DOHH2 (cell line): ENCODE measurements around the gene BARX2.

Source experiments
- H3F3A ChIP-seq: fragments of 200-600 bp; sonication (generic), shearing (Covaris generic); 2 replicates; pipeline ENCODE4 v1.6.0; 2016; ENCODE audit warnings: antibody characterized with exemption, mild to moderate bottlenecking; ENCODE audit not compliant: control insufficient read depth, insufficient read depth
- H3K27ac ChIP-seq: fragments of 200-600 bp; sonication (generic); 2 replicates; pipeline ENCODE4 v1.5.1; 2014; ENCODE audit warnings: low read depth, mild to moderate bottlenecking, low read length, moderate library complexity
- H3K27me3 ChIP-seq: fragments of 200-600 bp; sonication (generic); 2 replicates; pipeline ENCODE4 v1.6.1; 2014; ENCODE audit warnings: mild to moderate bottlenecking, low read length, mixed read lengths; ENCODE audit not compliant: control insufficient read depth
- H3K36me3 ChIP-seq: fragments of 200-600 bp; sonication (generic); 2 replicates; pipeline ENCODE4 v1.6.1; 2014; ENCODE audit warnings: mild to moderate bottlenecking, low read length, moderate library complexity, mixed read lengths; ENCODE audit not compliant: control insufficient read depth
- H3K4me1 ChIP-seq: fragments of 200-600 bp; sonication (generic); 2 replicates; pipeline ENCODE4 v1.6.1; 2014; ENCODE audit warnings: mild to moderate bottlenecking, low read length, mixed read lengths; ENCODE audit not compliant: control insufficient read depth
- H3K4me2 ChIP-seq: fragments of 200-600 bp; sonication (generic); 2 replicates; pipeline ENCODE4 v1.6.0; 2014; ENCODE audit warnings: mild to moderate bottlenecking, low read length, moderate library complexity
- H3K4me3 ChIP-seq: fragments of 200-600 bp; sonication (generic); 2 replicates; pipeline ENCODE4 v1.5.1; 2014; ENCODE audit warnings: mild to moderate bottlenecking, low read length, mixed read lengths
- H3K79me2 ChIP-seq: fragments of 200-600 bp; sonication (generic); 2 replicates; pipeline ENCODE4 v1.6.1; 2014; ENCODE audit warnings: mild to moderate bottlenecking, low read length, mixed read lengths; ENCODE audit not compliant: control insufficient read depth
- H3K9me2 ChIP-seq: fragments of 200-600 bp; sonication (generic); replicated peaks from 2 replicates; pipeline ENCODE4 v1.6.1; 2014; ENCODE audit warnings: mild to moderate bottlenecking, low read length, mixed read lengths; ENCODE audit not compliant: control insufficient read depth
- H3K9me3 ChIP-seq: fragments of 200-600 bp; sonication (generic); 2 replicates; pipeline ENCODE4 v1.6.1; 2014; ENCODE audit warnings: antibody characterized with exemption, low read length, mixed read lengths; ENCODE audit not compliant: control insufficient read depth, insufficient read depth
- H4K20me1 ChIP-seq: fragments of 200-600 bp; sonication (generic); 2 replicates; pipeline ENCODE4 v1.6.0; 2014; ENCODE audit warnings: low read depth, mild to moderate bottlenecking, antibody characterized with exemption, low read length, moderate library complexity; ENCODE audit not compliant: control insufficient read depth, insufficient read depth
- EZH2phosphoT487 ChIP-seq: fragments of 200-600 bp; sonication (generic); IDR thresholded peaks from 2 replicates; pipeline ENCODE4 v1.6.1; 2017; ENCODE audit warnings: borderline replicate concordance, mild to moderate bottlenecking, antibody characterized with exemption, low read length, moderate library complexity, mixed read lengths
- TF ChIP-seq, protein P1 (sequence below): fragments of 200-600 bp; sonication (generic); IDR thresholded peaks from one replicate; pipeline ENCODE4 v1.5.1; 2014; ENCODE audit warnings: antibody characterized with exemption, mild to moderate bottlenecking, low read depth, low read length; ENCODE audit not compliant: poor library complexity, severe bottlenecking

Gene BARX2

GRCh38 chr11:129412494-129412893, 36.8 kb downstream of the BARX2 start:
- H3K9me2 ChIP-seq: no peaks in the 10 kb centered on the region
- H3K36me3 ChIP-seq: no peaks in the 10 kb centered on the region
- H3K27ac ChIP-seq: no peak overlapping the region
- H3K4me2 ChIP-seq: no peak overlapping the region
- H3K79me2 ChIP-seq: no peaks in the 10 kb centered on the region
- no peaks in the 10 kb centered on the region for H3K9me3 ChIP-seq
- H3K4me1 ChIP-seq: no peaks in the 10 kb centered on the region
- no peaks in the 10 kb centered on the region for H3K27me3 ChIP-seq
- TF ChIP-seq, protein P1, sequence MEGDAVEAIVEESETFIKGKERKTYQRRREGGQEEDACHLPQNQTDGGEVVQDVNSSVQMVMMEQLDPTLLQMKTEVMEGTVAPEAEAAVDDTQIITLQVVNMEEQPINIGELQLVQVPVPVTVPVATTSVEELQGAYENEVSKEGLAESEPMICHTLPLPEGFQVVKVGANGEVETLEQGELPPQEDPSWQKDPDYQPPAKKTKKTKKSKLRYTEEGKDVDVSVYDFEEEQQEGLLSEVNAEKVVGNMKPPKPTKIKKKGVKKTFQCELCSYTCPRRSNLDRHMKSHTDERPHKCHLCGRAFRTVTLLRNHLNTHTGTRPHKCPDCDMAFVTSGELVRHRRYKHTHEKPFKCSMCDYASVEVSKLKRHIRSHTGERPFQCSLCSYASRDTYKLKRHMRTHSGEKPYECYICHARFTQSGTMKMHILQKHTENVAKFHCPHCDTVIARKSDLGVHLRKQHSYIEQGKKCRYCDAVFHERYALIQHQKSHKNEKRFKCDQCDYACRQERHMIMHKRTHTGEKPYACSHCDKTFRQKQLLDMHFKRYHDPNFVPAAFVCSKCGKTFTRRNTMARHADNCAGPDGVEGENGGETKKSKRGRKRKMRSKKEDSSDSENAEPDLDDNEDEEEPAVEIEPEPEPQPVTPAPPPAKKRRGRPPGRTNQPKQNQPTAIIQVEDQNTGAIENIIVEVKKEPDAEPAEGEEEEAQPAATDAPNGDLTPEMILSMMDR: no peak
- no peaks in the 10 kb centered on the region for H3F3A ChIP-seq
- no peaks in the 10 kb centered on the region for H4K20me1 ChIP-seq
- H3K4me3 ChIP-seq: no peak overlapping the region

DNA sequence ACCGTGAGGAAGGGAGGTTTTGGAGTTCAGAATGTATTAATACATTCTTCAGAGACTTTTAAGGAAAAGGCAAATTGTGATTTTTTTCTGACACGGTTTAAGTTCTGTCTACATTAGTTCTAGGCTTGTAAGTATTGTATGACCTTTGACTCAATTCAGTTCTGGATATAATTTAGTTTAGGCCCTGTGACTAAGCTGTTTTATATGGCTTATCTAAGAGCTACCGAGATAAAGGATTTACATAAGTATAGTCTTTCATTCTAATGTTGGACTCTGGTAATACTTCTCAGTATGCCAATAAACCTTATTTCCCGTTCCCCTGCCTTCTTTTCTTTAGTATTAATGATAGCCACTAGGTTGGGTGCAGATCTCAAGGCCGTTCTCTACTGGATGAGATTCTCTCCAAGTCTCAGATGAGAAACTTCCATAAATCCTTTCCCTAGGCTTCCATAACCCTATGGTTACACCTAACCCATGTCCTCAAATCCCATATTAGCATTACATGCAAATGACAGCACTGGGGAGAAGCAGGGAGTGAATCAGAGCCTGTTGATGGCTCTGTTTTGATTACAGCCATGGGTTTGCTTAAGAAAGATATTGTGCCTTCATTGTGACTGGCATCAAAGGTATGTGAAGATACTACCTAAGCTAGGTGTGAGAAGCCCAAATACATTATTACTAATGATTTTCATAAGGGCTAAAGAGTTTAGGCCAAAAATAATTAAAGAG, 38.7 kb downstream of the BARX2 start:
- no peaks in the 10 kb centered on the region for H3K4me1 ChIP-seq
- no peaks in the 10 kb centered on the region for H3K36me3 ChIP-seq
- no peaks in the 10 kb centered on the region for H4K20me1 ChIP-seq
- H3K4me3 ChIP-seq: no peak overlapping the region
- no peaks in the 10 kb centered on the region for H3K9me3 ChIP-seq
- H3K4me2 ChIP-seq: no peak overlapping the region
- H3K9me2 ChIP-seq: no peaks in the 10 kb centered on the region
- no peaks in the 10 kb centered on the region for H3F3A ChIP-seq
- no peak for TF ChIP-seq EZH2phosphoT487
- TF ChIP-seq, protein P1: no peak
- H3K79me2 ChIP-seq: no peaks in the 10 kb centered on the region
- no peaks in the 10 kb centered on the region for H3K27me3 ChIP-seq
- no peak overlapping the region for H3K27ac ChIP-seq

- Histone ChIP-seq H3K4me1 (no peaks in the 10 kb centered on the region), H3K27me3 (no peaks in the 10 kb centered on the region), H3K4me3 (no peak overlapping the region), H3K27ac (no peak overlapping the region), H3K36me3 (no peaks in the 10 kb centered on the region), H3K79me2 (no peaks in the 10 kb centered on the region), H3K4me2 (no peak overlapping the region), H3K9me2 (no peaks in the 10 kb centered on the region), H3K9me3 (no peaks in the 10 kb centered on the region), H4K20me1 (no peaks in the 10 kb centered on the region), H3F3A (no peaks in the 10 kb centered on the region)
- TF ChIP-seq, protein P1: no peak
- no peak for TF ChIP-seq EZH2phosphoT487
Measured at GRCh38 chr11:129416080-129416820, 40.6 kb downstream of the BARX2 start.
